NCI-H526 treated with DMSO at 0.1 percent for 48 hours (cell line): ENCODE data around the gene ATP5F1D.
A peak's percentile ranks its signal among the peaks of the same experiment; 100 is the strongest.
"Not testable (repeated sequence)": the region's sequence is repeated elsewhere in the genome, so short reads cannot be mapped to it uniquely, and the experiment has no call there.

ENCODE experiments used
- DNase-seq: peaks from one replicate; lab custom pipeline; 2025; lab: John Stamatoyannopoulos, UW

Gene ATP5F1D

GRCh38 chr19:1233115-1233667, 8.4 kb upstream of the ATP5F1D start:
- no peak for DNase-seq

- no peak for DNase-seq
Observed at GRCh38 chr19:1234051-1234954, 7.2 kb upstream of the ATP5F1D start.

- DNase-seq: no peak
Observed at GRCh38 chr19:1234955-1235380, 6.6 kb upstream of the ATP5F1D start.

- no peak for DNase-seq
Observed at GRCh38 chr19:1235625-1236538, 5.7 kb upstream of the ATP5F1D start.

GRCh38 chr19:1236576-1236975, 5.0 kb upstream of the ATP5F1D start:
- no peak for DNase-seq

GRCh38 chr19:1237027-1237659, 4.4 kb upstream of the ATP5F1D start:
- DNase-seq: no peak

GRCh38 chr19:1237754-1238368, 3.7 kb upstream of the ATP5F1D start, which contains the start of gene CBARP:
CBARP (minus strand) TSS chr19:1238005; CDS start chr19:1236100, 1,905 bp downstream.
- no peak for DNase-seq

- no peak for DNase-seq
Observed at GRCh38 chr19:1238369-1239303, 2.9 kb upstream of the ATP5F1D start.

GRCh38 chr19:1239420-1239795, 2.1 kb upstream of the ATP5F1D start:
- no peak for DNase-seq

- peak; percentile 38 for DNase-seq
Observed at GRCh38 chr19:1239796-1240737, 1.5 kb upstream of the ATP5F1D start.

GRCh38 chr19:1240925-1241324, 626 bp upstream of the ATP5F1D start:
- no peak for DNase-seq

- no peak for DNase-seq
Observed at GRCh38 chr19:1243768-1244692, 2.5 kb downstream of the ATP5F1D start.

GRCh38 chr19:1244693-1245451, 3.3 kb downstream of the ATP5F1D start:
- no peak for DNase-seq

GRCh38 chr19:1245494-1246264, 4.1 kb downstream of the ATP5F1D start:
- no peak for DNase-seq

- not testable (repeated sequence) for DNase-seq
Observed at GRCh38 chr19:1246265-1247087, 4.9 kb downstream of the ATP5F1D start.

- no peak for DNase-seq
Observed at GRCh38 chr19:1247748-1248138, 6.2 kb downstream of the ATP5F1D start.
